ENCODE data around the gene PDE4D. TPM values are rescaled to one million over a fixed set of nuclear protein-coding genes. Genes with fewer than 3 reads are reported as not detected.
"Not testable (repeated sequence)": the region's sequence is repeated elsewhere in the genome, so short reads cannot be mapped to it uniquely, and the experiment has no call there.

The PDE4D gene
- total RNA-seq, 1 experiment from 2014 or later: 61.2 TPM

DNA sequence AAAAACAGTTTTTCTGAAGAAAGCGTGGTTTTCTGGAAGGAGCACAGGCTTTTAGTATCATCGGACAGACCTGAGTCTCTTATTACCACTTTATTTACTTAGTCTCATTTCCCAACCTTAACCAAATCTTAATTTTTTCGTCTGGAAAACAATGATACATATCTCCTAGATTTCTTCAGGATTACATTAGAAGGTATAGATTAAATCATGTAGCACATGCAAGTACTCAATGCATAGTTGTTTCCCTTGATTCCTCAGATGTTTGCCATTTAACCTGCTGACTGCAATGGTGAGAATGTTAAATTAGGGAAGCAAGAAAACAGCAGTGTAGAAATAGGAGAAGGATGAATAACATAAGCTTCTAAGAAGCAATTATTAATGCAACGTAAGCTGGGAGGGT, 289.4 kb downstream of the PDE4D start:
- no peak for DNase-seq
- Histone ChIP-seq H3K9me3 (ENCODE audit: low read length) (no peaks in the 10 kb centered on the region), H3K4me3 (ENCODE audit: low read length) (no peak overlapping the region), H3K4me1 (ENCODE audit: low read length) (no peaks in the 10 kb centered on the region), H3K79me2 (ENCODE audit: low read length) (no peaks in the 10 kb centered on the region), H3K9ac (ENCODE audit: low read length) (no peak overlapping the region), H4K20me1 (ENCODE audit: insufficient read depth, low read depth, low read length) (0 out of 2 replicates have a peak, but pooled peaks cover 3% of the 10 kb centered on the region), H2AFZ (ENCODE audit: low read length) (no peak overlapping the region), H3K27me3 (ENCODE audit: low read length) (no peaks in the 10 kb centered on the region), H3K4me2 (ENCODE audit: low read depth, low read length, poor library complexity, severe bottlenecking) (no peak overlapping the region), H3K9me2 (replicated peaks; ENCODE audit: insufficient read depth, low read length) (no peaks in the 10 kb centered on the region), H3K36me3 (ENCODE audit: insufficient read depth, low read length) (no peaks in the 10 kb centered on the region), H3K27ac (ENCODE audit: low read length) (no peak overlapping the region)

- Histone ChIP-seq H3K27me3 (ENCODE audit: low read length) (no peaks in the 10 kb centered on the region), H3K4me1 (ENCODE audit: low read length) (no peaks in the 10 kb centered on the region), H4K20me1 (ENCODE audit: insufficient read depth, low read depth, low read length) (0 out of 2 replicates have a peak, but pooled peaks cover 3% of the 10 kb centered on the region), H3K9me2 (replicated peaks; ENCODE audit: insufficient read depth, low read length) (no peaks in the 10 kb centered on the region), H3K9me3 (ENCODE audit: low read length) (no peaks in the 10 kb centered on the region), H3K4me3 (ENCODE audit: low read length) (no peak overlapping the region), H3K9ac (ENCODE audit: low read length) (no peak overlapping the region), H2AFZ (ENCODE audit: low read length) (no peak overlapping the region), H3K36me3 (ENCODE audit: insufficient read depth, low read length) (no peaks in the 10 kb centered on the region), H3K27ac (ENCODE audit: low read length) (no peak overlapping the region), H3K79me2 (ENCODE audit: low read length) (no peaks in the 10 kb centered on the region), H3K4me2 (ENCODE audit: low read depth, low read length, poor library complexity, severe bottlenecking) (no peak overlapping the region)
- DNase-seq: no peak
Observed at GRCh38 chr5:59600998-59601397, 292.5 kb downstream of the PDE4D start.

DNA sequence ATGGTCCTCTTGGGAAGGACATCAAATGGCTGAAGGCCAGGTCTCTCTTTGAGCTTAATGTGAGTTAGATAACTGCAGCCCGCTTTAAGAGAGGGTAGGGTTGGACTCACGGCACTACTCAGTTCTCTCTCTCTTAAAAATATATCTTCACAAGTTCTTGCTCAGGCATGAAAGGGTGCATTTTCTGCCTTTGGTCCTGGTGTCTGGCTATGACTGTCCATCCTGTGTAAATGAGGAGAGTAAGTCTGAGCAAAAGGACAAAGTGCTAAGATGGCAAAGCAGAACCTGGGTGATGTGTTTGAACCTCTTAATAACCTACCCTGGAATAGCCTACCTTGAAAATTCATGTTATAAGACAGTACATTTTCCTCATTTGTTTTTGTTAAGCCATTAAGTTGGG, 293.4 kb downstream of the PDE4D start:
- H4K20me1 ChIP-seq (ENCODE audit: insufficient read depth, low read depth, low read length): 0 out of 2 replicates have a peak, but pooled peaks cover 3% of the 10 kb centered on the region
- H2AFZ ChIP-seq (ENCODE audit: low read length): no peak overlapping the region
- no peak overlapping the region for H3K9ac ChIP-seq (ENCODE audit: low read length)
- H3K9me3 ChIP-seq (ENCODE audit: low read length): no peaks in the 10 kb centered on the region
- no peaks in the 10 kb centered on the region for H3K27me3 ChIP-seq (ENCODE audit: low read length)
- H3K4me3 ChIP-seq (ENCODE audit: low read length): no peak overlapping the region
- H3K9me2 ChIP-seq (replicated peaks; ENCODE audit: insufficient read depth, low read length): no peaks in the 10 kb centered on the region
- H3K27ac ChIP-seq (ENCODE audit: low read length): no peak overlapping the region
- no peak overlapping the region for H3K4me2 ChIP-seq (ENCODE audit: low read depth, low read length, poor library complexity, severe bottlenecking)
- no peaks in the 10 kb centered on the region for H3K4me1 ChIP-seq (ENCODE audit: low read length)
- no peak for DNase-seq
- no peaks in the 10 kb centered on the region for H3K36me3 ChIP-seq (ENCODE audit: insufficient read depth, low read length)
- H3K79me2 ChIP-seq (ENCODE audit: low read length): no peaks in the 10 kb centered on the region

- Histone ChIP-seq H3K9me3 (ENCODE audit: low read length) (no peaks in the 10 kb centered on the region), H3K27ac (ENCODE audit: low read length) (no peak overlapping the region), H3K4me2 (ENCODE audit: low read depth, low read length, poor library complexity, severe bottlenecking) (no peak overlapping the region), H3K4me3 (ENCODE audit: low read length) (no peak overlapping the region), H2AFZ (ENCODE audit: low read length) (no peak overlapping the region), H3K9ac (ENCODE audit: low read length) (no peak overlapping the region), H3K79me2 (ENCODE audit: low read length) (no peaks in the 10 kb centered on the region), H3K36me3 (ENCODE audit: insufficient read depth, low read length) (no peaks in the 10 kb centered on the region), H3K4me1 (ENCODE audit: low read length) (no peaks in the 10 kb centered on the region), H3K9me2 (replicated peaks; ENCODE audit: insufficient read depth, low read length) (no peaks in the 10 kb centered on the region), H3K27me3 (ENCODE audit: low read length) (no peaks in the 10 kb centered on the region), H4K20me1 (ENCODE audit: insufficient read depth, low read depth, low read length) (0 out of 2 replicates have a peak, but pooled peaks cover 3% of the 10 kb centered on the region)
- no peak for DNase-seq
Observed at GRCh38 chr5:59599729-59600128, 293.8 kb downstream of the PDE4D start.

- Histone ChIP-seq H3K9me2 (replicated peaks; ENCODE audit: insufficient read depth, low read length) (no peaks in the 10 kb centered on the region), H3K4me2 (ENCODE audit: low read depth, low read length, poor library complexity, severe bottlenecking) (no peak overlapping the region)
Observed at GRCh38 chr5:59598547-59598874, 295.0 kb downstream of the PDE4D start.

DNA sequence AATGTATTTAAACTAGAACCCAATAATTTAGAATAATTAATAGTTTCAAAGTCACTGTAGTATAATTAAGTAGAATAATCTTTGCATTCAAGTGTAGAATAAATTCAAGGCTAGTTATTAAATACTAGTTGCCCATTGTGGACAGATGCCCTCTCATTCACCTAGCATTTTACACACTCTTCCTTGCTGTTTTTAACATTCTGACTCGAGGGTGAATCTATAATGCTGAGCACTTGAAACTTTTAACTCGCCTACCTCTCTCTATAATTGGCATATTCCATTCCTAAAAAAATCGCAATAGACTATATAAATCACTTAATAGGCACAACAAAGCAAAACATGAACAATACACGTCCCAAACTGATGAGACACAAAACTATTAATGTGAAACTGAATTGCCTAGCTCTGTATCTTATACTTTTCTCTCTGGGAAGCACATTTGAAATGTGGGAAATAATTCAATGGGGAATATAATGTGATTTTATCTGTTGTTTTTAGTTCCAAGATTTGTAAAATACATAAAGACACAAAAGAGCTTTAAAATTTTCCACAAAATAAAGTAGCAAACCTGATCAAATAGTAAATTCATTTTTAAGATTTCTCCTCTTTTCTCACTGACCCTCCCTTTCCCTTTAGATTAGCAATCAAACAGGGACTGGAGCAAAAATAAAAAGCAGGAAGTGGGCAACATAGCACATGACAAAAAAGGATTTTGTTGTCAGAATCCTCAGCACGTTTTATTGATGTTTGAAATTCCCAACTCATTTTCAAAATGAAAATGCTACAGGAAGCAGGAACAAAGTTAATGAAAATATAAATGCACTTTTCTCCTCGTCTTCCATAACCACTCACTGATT, 295.6 kb downstream of the PDE4D start:
- Histone ChIP-seq H3K27ac (ENCODE audit: low read length) (no peak overlapping the region), H3K9me3 (ENCODE audit: low read length) (no peaks in the 10 kb centered on the region), H4K20me1 (ENCODE audit: insufficient read depth, low read depth, low read length) (no peaks in the 10 kb centered on the region), H3K36me3 (ENCODE audit: insufficient read depth, low read length) (no peaks in the 10 kb centered on the region), H3K9me2 (replicated peaks; ENCODE audit: insufficient read depth, low read length) (no peaks in the 10 kb centered on the region), H3K79me2 (ENCODE audit: low read length) (no peaks in the 10 kb centered on the region), H3K9ac (ENCODE audit: low read length) (no peak overlapping the region), H2AFZ (ENCODE audit: low read length) (no peak overlapping the region), H3K4me2 (ENCODE audit: low read depth, low read length, poor library complexity, severe bottlenecking) (no peak overlapping the region), H3K4me1 (ENCODE audit: low read length) (no peaks in the 10 kb centered on the region), H3K27me3 (ENCODE audit: low read length) (no peaks in the 10 kb centered on the region), H3K4me3 (ENCODE audit: low read length) (no peak overlapping the region)
- no peak for DNase-seq

More at GRCh38 chr5:59598547-59598874, 295.0 kb downstream of the PDE4D start:
- H3K4me1 ChIP-seq (ENCODE audit: low read length): no peaks in the 10 kb centered on the region
- H3K4me3 ChIP-seq (ENCODE audit: low read length): no peak overlapping the region
- H3K36me3 ChIP-seq (ENCODE audit: insufficient read depth, low read length): no peaks in the 10 kb centered on the region
- H3K9ac ChIP-seq (ENCODE audit: low read length): no peak overlapping the region
- no peak overlapping the region for H2AFZ ChIP-seq (ENCODE audit: low read length)
- DNase-seq: no peak
- H3K79me2 ChIP-seq (ENCODE audit: low read length): no peaks in the 10 kb centered on the region
- no peaks in the 10 kb centered on the region for H3K9me3 ChIP-seq (ENCODE audit: low read length)
- no peaks in the 10 kb centered on the region for H3K27me3 ChIP-seq (ENCODE audit: low read length)
- H4K20me1 ChIP-seq (ENCODE audit: insufficient read depth, low read depth, low read length): no peaks in the 10 kb centered on the region
- H3K27ac ChIP-seq (ENCODE audit: low read length): no peak overlapping the region

DNA sequence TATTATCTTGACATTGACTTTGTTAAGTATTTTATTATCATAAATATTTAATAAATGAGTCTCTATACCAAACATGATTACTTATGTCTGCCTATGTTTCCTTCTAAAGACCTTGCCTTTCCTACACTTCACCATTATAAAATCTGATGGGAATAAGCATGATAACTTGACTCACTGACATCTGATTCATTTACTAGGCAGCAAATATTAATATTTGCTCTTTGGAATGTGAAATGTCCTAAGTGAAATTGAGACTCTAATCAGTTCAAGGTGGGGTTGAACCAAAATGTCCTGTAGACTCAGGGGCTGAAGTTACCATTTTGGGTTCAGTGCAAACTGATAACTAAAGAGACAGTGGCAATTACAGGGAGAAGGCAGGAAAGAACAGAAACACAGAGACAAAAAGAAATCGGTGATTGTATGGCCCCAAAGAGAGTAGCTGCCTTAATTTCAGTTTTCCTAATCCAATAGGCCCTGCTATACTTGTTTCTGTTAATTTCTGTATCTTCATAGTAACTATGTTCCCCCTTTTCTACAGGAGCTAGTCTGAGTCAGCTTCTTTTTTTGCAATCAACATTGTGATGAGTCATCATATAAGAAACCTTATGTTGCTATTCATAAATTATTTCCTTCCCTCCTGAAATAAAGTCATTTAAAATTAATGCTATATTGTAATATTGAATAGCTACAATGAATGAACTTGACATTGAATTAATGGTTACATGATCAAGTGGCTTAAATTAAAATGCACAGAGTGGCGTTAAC, 296.8 kb downstream of the PDE4D start:
- Histone ChIP-seq H3K4me1 (ENCODE audit: low read length) (no peaks in the 10 kb centered on the region), H3K9me2 (replicated peaks; ENCODE audit: insufficient read depth, low read length) (no peaks in the 10 kb centered on the region), H3K36me3 (ENCODE audit: insufficient read depth, low read length) (no peaks in the 10 kb centered on the region), H3K27me3 (ENCODE audit: low read length) (no peaks in the 10 kb centered on the region), H3K9me3 (ENCODE audit: low read length) (no peaks in the 10 kb centered on the region), H2AFZ (ENCODE audit: low read length) (no peak overlapping the region), H3K79me2 (ENCODE audit: low read length) (no peaks in the 10 kb centered on the region), H3K27ac (ENCODE audit: low read length) (no peak overlapping the region), H3K4me3 (ENCODE audit: low read length) (no peak overlapping the region), H3K9ac (ENCODE audit: low read length) (no peak overlapping the region), H4K20me1 (ENCODE audit: insufficient read depth, low read depth, low read length) (no peaks in the 10 kb centered on the region), H3K4me2 (ENCODE audit: low read depth, low read length, poor library complexity, severe bottlenecking) (no peak overlapping the region)
- DNase-seq: no peak

DNA sequence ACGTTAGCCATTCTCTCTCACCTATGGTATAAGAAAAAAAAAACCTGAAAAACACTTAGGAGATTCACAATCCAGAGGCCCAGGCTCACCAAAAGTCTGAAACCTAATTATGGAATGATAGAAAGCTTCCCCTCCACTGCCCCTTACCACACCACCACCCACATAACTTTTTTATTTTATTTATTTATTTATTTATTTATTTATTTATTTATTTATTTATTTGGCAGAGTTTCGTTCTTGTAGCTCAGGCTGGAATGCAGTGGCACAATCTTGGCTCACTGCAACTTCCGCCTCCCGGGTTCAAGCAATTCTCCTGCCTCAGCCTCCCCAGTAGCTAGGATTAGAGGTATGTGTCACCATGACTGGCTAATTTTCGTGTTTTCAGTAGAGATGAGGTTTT, 299.4 kb downstream of the PDE4D start:
- not testable (repeated sequence) for H4K20me1 ChIP-seq (ENCODE audit: insufficient read depth, low read depth, low read length); DNase-seq; H3K9me3 ChIP-seq (ENCODE audit: low read length); H3K4me3 ChIP-seq (ENCODE audit: low read length); H3K27ac ChIP-seq (ENCODE audit: low read length); H3K9me2 ChIP-seq (replicated peaks; ENCODE audit: insufficient read depth, low read length); H3K4me2 ChIP-seq (ENCODE audit: low read depth, low read length, poor library complexity, severe bottlenecking); H2AFZ ChIP-seq (ENCODE audit: low read length); H3K4me1 ChIP-seq (ENCODE audit: low read length); H3K36me3 ChIP-seq (ENCODE audit: insufficient read depth, low read length); H3K9ac ChIP-seq (ENCODE audit: low read length); H3K79me2 ChIP-seq (ENCODE audit: low read length); H3K27me3 ChIP-seq (ENCODE audit: low read length)

Measured in Karpas-422 (cell line).